GM12873 (cell line): ENCODE measurements around the gene RGL2.
A peak's percentile ranks its signal among the peaks of the same experiment; 100 is the strongest.

ENCODE experiments used
- TF ChIP-seq, protein P1 (sequence below): IDR thresholded peaks from 2 replicates; pipeline ENCODE4 v1.5.1; 2012; ENCODE audit warnings: low read depth, mild to moderate bottlenecking, moderate library complexity, low read length, control low read depth; ENCODE audit not compliant: insufficient read depth; ENCODE audit errors: missing control alignments

Gene RGL2

DNA sequence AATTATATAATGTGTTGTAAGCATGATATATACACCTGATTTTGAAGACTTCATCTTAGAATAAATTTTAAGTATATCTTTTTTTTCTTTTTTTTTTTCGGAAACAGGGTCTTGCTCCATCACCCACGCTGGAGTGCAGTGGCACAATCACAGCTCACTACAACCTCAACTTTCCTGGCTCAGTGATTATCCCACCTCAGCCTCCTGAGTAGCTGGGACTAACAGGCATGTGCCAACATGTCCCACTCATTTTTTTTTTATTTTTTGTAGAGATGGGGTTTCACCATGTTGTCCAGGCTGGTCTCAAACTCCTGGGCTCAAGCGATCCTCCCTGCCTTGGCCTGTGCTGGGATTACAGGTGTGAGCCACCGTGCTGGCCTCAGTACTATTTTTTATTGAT lies 44.2 kb downstream of the RGL2 start:
- TF ChIP-seq, protein P1, sequence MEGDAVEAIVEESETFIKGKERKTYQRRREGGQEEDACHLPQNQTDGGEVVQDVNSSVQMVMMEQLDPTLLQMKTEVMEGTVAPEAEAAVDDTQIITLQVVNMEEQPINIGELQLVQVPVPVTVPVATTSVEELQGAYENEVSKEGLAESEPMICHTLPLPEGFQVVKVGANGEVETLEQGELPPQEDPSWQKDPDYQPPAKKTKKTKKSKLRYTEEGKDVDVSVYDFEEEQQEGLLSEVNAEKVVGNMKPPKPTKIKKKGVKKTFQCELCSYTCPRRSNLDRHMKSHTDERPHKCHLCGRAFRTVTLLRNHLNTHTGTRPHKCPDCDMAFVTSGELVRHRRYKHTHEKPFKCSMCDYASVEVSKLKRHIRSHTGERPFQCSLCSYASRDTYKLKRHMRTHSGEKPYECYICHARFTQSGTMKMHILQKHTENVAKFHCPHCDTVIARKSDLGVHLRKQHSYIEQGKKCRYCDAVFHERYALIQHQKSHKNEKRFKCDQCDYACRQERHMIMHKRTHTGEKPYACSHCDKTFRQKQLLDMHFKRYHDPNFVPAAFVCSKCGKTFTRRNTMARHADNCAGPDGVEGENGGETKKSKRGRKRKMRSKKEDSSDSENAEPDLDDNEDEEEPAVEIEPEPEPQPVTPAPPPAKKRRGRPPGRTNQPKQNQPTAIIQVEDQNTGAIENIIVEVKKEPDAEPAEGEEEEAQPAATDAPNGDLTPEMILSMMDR, result no peak

DNA sequence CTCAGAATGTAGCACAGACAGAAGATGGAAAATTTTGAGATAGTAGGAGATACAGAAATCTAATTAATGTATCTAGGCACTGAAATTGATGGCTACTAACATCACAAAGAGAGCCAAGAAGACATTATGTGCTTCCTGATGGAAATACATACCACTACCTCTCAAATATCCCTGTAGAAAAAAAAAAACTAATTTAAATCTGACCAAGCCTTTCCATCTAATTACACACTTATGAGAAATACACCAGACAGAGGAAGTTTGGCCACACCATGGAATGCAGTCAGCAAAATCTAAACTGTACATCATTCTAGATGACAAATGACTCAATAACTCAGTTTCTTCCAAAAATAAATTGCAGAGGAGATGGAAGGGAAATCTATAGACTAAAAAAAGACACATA lies 46.0 kb downstream of the RGL2 start:
- TF ChIP-seq, protein P1, result no peak

DNA sequence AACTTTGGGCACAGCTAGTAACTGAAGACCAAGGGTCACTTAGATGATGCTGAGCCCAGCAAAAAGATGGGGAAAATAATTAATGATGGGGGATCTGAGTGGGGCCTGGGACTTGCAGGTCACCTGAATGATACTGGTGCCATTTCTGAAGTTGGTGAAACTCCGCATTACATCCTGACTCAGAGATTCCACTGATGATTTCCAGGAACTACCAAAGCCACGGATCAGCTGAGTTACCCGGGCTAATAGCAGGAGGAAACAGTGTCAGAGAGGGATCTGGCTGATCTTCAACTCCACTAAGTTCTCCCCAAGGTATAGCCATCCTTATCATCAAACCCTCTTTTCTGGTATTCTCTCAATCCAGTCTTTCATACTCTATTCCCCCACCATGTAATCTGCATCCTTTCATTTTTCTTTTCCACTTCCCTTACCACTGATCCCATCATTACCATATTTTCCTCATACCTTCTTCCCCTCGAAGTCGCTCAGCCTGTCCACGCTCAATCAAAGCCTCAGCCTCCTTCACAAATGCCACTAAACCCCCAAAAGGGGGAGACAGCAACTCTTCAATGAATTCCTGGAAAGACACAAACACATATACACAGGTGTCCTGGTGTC lies 47.2 kb downstream of the RGL2 start:
- TF ChIP-seq, protein P1, result no peak

DNA sequence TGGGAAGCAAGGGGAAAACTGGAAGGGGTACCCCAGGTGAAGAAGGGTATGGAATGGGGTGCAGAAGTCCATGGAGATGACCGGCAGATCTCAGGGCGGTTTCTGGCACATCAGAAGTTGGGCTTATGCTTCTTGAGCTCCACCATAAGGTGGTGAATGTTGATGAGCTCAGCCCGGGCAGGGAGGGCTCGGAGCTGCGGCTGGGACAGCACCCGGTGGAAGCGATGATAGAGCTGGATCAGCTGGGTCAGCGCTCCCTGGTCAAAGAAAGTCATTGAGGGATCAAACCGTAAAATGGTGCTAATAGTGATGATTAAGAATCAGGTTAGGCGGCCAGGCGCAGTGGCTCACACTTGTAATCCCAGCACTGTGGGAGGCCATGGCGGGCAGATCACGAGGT lies 48.0 kb downstream of the RGL2 start:
- TF ChIP-seq, protein P1, result no peak

DNA sequence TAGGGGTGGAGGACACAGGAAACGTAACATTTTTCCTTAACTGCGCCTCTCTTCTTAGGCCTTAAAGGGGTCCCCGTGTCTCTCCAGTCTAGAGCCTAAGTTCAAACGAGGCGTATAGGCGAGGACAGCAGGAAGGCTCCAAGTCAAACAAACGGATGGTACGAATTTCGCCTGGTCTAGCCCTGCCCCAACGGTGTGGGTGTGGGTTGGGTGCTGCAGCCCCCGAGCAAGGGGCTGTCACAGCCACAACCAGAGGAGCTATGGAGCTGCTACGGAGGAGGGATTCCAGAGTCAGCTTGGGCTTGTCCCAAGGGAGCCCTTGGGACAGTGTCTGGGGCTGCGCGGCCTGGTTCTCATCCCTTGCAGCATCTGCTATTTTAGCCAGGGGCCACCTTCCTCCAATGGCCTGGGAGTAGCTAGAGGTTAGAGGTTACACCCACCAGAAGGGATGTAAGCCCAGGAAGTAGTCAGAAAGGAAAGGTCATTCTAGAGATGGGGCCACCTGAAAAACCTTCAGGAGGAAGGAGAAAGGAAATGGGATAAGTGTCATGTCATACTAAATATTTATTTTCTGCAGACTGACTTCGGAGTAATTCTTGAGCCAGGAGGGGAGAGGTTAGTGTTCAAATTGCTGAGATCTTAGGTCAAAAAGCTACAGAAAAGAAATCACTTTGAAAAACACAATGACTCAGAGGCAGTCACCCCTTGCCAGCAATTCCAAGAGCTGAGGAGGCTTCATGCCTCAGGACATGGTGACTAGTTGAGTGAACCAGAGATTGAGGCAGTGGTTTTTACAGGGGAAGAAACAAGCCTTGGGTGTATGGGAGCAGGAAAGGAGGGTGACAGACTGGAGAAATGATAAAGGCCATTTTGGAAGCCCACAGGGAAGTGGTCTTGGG lies 48.8 kb downstream of the RGL2 start:
- TF ChIP-seq, protein P1, result no peak

DNA sequence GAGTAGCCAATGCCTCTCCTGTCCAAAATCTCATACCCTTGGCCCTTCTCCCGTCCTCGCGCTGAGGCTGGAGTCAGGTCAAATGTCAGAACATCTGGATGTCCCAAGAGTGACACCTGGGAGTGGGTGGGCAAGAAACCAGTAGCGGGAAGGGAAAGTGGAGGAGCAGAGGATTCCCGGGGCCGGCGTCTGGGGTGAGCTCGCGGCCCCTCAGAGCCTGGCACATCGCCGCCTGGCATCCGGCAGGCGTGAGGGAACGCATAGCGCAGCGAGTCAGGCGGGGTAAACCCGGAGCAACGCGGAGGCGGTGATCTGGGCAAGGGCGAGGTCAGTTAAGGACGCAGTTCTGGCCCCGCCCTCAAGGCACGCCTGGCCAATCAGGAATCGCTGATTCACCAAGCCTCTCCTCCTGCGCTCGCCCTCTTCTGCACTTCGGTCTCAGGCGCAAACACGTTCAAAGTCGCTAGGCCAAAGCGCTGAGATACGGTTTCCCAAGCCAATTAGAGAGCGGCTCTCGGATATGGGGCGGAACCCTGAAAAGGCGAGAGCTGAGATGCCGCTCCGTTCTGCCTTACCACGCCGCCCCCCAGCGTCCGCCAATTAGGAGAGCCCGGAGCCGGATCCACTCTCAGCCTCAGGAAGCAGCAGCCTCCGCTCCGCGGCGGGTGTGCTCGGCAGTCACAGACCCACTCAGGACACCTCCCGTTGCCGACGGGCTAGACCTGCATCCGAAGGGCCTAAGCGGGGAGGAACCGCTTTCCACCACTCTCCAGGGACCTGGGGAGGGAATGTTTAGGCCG lies 49.6 kb downstream of the RGL2 start:
- TF ChIP-seq, protein P1, result peak; percentile 9

DNA sequence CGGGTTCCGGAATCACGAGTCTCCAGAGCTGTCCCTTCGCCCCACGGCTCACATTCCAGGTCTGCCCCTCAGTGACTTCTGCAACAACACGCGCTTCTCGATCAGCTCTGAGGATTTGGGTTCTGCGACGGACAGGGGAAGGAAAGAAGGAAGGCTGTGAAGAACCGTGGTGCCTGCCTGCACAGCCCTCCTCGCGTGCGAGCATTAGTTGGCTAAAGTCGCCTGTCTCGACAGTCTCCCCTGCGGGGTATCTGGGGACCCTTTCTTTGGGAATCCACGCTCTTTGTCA lies 50.2 kb downstream of the RGL2 start:
- TF ChIP-seq, protein P1, result no peak
